ENCODE results near the gene HSF4.

DNA sequence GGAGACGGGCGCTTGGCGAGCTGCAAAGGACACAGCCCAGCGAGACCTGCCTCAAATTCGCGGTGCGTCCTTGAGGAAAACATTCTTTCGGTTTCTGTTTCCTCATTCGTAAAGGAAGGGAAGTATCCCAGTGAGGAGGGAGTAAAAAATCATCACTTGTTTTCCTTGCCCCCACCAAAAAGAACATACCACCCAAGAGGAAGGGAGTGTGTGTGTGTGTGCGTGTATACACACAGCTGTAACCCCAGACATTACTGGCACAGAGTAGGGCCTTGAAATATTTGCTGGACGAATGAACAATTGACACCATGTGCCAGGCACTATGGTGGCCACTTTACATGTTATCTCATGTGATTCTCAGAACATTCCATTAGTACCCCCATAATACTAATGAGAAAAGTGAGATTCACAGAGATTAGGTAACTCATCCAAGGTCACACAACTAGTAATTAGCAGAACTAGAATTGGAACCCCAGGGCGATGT lies 21.1 kb downstream of the HSF4 start:
- TF ChIP-seq POLR2A (IDR thresholded peaks at IDR 0.05) (no peak), CTCF (IDR thresholded peaks at IDR 0.05) (no peak)

Measured in esophagus squamous epithelium (tissue), 4 donors.